ENCODE measurements around the gene TMEM125.

The TMEM125 gene

DNA sequence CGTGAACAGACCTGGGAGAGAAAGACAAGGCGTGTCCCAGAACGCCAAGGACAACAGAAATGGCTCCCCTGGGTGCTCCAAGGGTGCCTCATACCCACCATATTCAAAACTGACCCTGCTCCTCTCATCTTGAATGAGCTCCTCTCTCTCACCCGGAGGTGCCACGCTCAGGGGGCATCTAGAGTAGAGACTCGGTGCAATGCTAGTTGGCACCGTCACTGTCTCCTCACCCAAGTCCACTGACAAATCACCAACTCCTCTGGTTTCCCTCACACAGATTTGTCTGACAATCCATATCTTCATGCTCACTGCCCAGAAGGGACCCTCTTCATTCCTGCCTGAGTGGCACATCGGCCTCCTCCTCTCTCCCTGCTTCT is 5.0 kb downstream of the TMEM125 start:
- DNase-seq, result no peak

DNA sequence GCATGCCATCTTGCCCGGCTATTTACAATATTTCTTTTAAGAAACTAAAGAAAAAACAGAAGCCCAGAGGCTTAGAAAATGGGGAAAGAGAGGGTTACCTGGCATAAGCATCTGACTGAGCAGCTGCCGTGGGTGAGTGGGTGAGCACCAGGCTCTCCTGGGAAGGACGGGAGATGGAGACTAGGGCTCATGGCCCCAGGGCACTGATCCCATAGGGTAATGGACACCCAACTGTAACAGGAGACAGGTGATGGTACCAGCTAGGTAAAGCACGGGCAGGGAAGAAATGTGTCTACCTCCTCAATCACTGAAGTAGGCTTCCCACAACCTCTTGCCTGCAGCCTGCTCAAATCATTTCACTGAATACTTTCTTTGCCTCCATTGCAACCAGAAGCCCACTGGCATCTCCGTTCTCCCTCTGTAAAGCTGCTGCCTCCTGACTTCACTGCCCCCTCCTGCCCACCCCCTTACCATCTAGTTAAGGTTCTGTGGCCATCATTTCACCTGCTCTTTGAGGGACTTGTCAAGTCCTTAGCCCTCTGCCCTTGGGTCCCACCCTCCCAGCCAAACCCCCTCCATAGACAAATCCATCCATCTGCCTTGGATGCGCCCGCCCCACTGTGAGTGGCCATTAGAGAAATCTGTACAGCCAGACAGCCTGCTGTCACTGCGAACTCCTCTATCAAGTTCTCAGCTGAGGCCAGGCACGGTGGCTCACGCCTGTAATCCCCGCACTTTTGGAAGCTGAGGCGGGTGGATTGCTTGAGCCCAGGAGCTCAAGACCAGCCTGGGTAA is 6.2 kb downstream of the TMEM125 start:
- no peak for DNase-seq

DNA sequence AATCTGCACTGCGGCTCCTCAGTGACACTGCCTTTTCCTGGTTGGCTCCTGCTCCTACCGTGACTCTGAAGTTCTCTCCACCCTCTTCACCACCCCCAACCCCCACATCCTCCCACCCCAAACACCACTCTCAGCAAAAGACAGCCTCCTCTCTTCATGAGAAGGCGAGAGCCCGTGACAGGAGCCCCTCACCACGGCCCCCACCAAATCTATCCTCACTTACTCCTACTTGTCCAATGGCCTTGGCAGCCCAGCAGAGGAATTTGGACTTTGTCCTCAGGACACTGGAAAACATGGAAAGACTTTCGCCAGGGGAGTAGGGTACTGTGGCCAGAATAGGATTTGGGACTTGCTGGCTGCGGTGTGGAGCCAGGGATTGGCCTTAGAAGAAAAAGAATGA is 6.9 kb downstream of the TMEM125 start:
- no peak for DNase-seq

DNA sequence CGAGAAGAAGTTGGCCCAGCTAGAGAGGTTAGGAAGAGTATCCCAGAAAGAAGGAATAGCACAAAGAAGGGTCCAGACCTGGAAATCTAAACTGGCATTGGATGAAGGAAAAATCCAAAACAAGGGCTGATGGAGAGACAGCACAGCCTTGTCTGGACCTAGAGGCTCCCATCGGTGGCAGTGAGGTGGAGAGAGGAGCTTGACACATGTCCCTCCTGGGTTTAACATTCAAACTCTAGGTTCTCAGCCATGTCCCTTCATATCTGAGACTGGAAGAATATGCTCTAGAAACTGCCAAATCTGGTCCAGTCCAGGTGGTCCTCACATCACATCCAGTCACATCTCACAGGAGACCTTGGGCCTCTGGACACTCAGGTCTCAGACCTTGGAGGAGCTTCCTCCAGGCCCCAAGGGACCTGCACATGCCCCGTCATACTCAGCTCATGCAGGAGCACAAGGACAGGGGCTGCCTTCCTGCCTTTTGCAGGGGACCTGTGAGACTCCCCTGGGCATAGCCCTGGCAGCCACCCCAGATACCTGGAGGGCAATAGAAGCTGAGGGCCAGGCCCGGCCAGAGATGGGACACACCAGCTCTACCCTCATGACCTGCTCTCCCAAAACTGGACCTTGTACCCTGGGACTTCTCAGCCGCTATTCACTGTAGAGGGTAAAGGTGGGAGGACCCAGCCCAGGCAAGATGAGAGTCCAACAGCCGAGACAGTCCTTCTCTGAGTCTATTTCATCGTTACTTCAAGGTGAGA is 7.5 kb downstream of the TMEM125 start:
- DNase-seq, result no peak

DNA sequence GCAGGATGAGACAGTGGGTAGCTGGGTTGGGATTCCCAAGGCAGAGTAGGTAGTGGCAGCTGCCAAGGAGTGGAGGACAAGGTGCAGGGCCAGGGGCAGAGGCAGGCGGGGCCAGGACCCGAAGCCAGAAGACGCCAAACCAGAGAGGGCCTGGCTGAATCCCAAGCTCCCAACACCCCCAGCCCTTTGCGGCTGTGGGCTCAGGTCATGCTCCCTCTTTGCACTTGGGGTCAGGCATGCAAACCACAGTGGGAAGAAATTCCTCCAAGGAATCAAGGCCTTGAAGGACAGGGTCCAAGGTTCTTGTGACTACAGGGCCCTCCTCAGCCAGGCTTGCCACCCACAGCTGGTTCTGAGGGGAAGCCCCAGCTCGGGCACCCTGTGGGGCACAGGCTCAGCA is 9.4 kb downstream of the TMEM125 start:
- no peak for DNase-seq

DNA sequence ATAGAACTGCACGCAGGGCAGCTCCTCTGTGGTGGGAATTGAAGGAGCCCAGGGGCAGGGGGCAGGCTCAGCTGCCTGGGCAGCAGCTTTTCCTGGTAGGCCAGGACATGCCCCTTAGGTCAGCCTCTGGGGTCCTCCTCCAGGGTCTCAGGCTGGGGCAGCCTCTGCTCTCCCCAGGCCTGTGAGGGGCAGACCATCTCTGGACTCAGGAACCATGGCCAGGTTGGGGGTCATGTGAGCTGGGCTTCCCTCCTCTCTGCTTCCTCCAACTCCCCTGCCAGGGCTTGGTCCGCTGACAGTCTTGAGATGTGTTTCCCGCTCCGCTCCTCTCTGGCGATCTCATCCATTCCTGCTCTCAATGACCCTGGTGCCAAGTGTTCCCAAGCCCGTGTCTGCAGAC is 9.9 kb downstream of the TMEM125 start:
- DNase-seq, result no peak

DNA sequence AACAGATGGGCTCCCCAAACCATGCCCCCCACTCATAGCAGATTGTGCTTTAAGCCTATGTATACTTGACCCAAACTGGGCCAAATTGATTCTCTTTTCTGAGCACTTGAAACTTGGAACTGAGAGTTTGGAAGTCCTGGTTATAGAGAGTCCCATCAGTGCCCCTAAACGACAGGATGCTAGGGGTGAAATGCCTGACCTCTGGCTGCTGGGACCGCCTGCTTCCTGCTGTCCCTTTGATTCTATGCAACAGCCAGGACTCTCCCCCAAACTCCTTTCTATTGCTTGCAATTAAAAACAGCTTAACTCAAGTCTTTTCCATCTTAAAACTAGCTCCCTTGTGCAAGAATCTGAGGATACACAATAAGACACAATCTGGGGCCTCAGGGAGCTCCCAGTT is 10.9 kb downstream of the TMEM125 start:
- no peak for DNase-seq

DNA sequence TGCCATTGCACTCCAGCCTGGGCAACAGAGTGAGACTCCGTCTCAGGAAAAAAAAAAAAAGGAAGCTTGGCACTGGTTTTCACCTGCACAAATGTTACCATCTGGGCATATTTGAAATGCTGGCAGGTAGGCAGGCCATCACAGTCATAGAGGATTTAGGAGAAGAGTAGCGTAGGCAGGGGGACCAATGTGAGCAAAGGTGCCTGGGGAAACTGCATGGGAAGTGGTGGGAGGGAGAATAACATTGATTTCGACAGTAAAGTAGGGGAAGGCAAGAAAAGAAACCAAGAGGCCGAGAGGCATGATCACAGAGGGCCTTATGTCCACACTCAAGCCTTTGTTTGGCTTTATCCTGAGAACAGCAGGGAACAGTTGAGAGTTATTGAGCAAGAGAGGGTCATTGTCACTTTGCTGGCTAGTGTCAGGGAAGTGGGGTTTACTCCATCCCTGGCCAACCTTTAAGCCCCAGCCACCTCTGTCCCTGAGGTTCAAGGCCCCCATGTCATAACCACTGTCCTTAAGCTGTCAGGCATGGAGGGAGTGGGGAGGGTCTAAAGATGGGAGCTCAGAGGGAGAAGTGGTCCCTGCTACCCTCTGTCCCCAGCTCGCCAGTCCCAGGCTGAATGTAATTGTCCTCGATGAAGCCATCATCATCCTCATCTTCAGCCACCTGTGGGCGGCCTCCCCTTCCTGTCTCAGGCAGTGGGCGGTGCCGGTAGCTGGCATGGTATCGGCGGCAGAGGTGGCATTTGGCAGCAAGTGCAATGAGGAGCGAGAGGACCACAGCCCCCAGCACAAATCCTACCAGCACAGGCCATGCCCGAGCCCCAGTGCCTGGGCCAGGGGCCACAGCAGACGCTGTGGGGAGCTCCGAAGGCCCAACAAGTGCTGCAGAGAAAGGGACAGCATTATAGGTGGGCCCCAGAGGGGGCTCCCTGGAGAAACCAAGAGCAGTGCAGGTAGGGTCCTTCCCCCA is 12.7 kb downstream of the TMEM125 start:
- DNase-seq, result no peak

DNA sequence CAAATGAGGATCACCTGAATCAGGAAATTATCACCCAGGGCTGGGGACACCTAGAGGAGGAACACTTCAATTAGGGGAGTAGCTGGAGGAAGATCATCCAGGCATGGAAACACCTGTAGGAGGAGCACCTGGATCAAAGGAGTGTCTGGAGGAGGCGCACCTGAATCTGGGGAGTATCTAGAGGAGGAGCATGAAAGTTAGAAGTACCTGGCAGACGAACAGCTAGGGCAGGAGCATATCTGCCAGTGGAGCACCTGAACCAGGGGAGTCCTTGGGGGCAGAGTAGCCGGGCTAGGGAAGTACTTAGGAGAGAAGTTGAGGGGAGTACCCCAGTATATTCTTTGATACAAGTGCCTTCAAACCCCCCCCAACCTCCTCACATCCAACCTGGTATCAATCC is 14.3 kb downstream of the TMEM125 start:
- DNase-seq, result no peak

DNA sequence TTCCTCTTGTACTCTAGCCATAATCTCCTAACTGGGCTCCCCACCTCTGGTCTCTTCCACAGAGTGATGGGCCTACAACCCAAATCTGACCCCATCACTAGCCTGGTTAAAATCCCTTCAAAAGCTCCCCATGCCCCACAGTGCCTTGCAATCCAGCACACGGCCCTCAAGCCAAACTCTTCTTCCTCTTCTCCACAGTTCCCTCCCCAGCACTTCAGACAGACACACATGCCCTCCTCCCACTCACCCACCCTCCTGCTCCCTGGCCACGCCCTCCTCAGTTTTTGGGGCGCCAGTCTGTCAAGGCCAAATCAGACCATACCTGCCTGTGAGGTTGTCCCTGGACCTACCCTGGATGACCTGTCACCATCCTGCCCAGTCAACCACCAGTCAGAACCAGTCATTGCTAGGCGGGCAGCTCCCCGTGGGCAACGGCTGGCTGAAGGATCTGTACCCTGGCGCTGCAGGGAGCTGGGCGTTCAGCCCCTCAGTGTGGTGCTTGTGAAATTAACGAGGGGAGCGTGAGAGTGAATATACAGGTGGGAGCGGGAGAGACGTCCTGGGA is 14.8 kb downstream of the TMEM125 start:
- DNase-seq, result no peak

DNA sequence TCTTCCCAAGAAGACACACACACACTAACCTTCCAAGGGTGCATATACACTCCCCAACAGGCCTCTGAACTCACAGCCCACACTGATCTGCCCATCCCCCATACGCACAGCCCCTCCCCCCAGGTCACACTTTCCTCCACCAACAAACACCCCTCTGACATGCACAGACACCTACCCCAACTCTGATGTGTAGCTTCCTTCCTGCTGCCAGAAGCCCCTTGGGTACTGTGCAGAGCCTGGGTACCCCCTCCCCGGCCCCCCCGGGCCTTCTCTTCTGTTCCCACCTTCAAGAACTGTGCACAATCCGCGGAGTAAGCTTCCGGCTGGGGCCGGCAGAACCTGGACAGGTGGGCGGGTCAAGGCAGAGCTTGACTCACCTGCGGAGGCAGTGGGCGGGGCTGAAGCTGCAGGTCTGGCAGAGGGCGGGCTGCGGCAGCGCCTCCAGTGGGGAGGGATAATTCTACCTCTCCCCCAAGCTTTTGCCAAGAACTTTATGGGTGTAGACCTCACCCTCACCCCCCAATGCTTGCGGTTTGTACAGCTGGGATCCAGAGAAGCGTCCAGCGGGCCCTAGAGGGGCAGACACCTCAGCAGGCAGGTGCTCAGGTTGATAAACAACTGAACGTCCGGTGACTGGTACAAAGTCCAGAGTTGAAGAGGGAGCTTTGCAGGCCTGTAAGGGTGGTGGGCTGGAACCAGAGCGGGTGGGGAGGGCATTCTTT is 15.6 kb downstream of the TMEM125 start, which contains the start of gene C1orf210:
Gene C1orf210, minus strand, starts transcription at position 313 of the 722 bp plus-strand sequence. CDS start 2,311 bp downstream, outside the sequence.
- DNase-seq, result no peak

DNA sequence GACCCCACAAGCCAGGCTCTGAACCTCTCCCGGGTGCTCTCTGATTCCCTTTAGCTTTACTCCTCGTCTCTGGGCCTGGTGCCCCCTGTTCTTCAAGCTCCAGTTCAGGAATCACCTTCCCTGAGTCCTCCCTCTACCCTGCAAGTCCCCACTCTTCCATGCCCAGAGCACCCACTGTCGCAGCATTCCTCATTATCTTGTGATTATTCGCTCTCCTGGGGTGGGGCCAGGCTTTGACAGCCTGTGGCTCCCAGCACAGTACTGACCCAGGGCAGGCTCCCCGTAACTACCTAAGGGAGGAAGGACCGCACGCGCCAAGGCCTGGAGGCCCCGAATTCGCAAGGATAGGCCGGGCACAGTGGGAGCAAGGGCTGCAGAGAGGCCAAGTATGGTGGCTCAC is 16.3 kb downstream of the TMEM125 start:
- no peak for DNase-seq

DNA sequence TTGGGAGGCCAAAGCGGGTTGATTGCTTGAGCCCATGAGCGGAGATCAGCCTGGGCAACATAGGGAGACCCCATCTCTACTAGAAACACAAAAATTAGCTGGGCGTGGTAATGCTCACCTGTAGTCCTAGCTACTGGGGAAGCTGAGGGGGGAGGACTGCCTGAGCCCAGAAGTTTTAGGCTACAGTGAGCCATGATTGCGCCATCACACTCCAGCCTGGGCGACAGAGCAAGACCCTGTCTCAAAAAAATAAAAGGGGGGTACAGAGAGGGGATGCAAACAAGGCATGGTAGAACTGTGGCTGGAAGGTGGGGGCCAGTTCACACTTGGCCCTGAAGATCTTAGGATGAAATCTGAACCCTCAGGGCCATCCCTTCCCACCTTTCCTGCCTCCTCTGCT is 16.8 kb downstream of the TMEM125 start:
- DNase-seq, result no peak

DNA sequence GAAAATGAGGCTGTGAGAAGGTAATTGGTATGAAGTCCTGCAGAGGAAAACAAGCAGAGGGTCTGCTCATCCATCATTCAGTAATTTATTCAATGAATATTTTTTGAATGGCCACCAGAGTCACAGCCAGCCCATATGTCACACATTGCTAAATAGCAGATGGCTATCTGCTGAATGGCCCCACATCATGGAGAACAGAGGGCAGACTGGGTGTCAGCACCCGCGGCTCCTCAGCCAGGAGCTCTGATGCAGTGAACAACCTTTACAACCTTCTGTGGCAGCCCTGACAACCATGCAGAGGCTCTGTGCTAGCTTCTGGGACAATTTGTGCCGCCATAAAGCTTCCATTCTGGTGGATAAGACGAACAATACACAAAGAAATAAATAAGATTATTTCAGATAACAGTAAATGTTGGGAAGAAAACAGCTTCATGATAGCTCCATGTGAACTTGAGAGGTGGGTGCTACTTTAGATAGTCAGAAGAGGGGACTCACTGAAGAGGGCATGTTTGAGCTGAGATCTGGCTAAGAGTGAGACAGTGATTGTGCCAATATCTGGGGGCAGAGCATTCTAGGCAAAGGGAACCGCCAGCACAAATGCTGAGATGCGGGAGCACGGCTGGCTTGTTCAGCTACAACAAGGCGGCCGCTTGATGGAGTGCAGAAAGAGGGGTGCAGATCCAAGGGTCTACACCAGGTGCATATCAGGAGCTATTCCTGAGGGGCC is 18.4 kb downstream of the TMEM125 start:
- no peak for DNase-seq

DNA sequence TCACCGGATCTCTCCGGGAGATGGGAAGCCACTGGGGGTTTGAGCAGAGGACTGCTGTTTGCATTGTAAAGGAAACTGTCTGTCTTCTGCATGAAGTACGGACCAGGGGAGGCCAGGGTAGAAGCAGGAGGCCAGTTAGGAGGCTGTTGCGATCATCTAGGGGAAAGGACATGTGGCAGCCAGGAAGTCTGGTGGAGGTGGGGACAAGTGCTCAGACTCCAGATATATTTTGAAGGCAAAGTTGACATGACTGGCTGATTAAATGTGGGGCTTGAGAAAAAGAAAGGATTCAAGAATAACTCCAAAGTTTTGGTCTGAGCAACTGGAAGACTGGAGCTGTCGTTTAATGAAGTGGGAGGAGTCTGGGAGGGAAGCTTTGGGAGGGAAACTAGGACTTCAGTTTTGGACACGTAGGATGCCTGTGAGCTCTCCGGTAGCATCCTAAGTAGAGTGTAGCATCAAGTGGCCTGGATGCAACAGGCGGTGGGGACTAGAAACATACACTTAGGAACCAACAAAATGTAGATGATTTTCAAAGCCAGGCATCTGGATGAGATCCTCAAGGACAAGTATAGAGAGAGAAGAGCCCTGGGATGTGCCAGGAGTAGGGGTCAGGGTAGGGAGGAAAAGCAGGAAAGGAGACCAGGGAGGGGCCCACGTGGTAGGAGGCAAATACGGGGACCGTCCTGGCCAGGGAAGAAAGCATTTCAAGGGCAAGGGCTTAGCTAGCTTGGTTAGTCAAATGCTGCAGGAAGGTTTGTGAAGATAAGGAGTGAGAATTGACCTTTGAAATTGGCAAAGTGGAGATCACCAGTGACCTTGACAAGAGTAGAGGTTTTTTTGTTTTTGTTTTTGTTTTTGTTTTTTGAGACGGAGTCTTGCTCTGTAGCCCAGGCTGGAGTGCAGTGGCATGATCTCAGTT is 19.3 kb downstream of the TMEM125 start:
- DNase-seq, result no peak

DNA sequence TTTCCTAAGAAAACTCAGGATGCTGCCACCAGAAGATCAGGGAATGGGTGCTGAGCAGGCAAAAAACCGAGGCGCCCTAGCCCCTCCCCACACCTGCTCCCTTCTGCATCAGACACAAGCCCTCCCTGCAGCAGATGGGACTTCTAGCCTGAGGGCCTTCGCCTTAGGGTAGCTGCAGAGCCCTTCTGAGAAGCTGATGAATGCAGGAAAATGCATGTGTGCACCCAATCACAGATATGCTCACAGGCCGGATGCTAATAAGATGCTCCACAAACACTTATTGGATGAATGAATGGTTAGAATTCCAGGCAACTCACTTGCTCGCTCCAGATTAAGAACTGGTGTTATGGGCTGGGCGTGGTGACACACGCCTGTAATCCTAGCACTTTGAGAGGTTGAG is 22.4 kb downstream of the TMEM125 start:
- no peak for DNase-seq

DNA sequence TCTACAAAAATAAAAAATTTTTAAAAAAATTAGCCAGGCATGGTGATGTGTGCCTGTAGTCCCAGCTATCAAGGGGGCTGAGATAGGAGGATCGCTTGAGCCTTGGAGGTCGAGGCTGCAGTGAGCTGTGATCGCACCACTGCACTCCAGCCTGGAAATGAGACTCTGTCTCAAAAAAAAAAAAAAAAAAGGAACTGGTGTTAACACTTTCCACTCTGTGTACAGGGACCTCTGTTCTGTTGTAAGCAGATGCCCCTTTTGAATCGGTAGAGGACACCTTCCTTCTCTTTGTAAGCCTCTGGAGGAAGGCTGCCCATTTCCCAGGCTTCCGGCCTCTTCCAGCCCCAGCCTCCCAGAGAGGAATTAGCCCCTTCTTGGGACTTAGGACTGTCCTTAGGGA is 22.9 kb downstream of the TMEM125 start:
- no peak for DNase-seq

DNA sequence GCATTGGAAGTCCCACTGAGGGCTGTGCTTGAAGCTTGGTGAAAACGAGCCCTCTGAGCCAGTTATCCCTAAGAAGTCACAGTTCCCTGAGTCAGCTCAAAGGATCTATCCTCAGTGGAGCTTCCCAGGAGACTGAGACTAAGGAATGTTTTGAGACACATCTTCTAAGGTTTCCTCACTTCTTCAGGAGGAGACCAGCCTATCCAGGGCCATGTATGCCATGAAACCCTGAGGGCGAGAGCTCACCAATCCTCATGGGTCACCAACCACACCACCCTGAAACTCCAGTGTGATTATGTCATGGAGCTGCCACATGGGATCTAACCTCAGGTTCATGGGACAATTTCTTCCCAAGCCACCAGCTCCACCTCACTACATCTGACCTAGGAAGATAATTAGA is 23.4 kb downstream of the TMEM125 start:
- no peak for DNase-seq

DNA sequence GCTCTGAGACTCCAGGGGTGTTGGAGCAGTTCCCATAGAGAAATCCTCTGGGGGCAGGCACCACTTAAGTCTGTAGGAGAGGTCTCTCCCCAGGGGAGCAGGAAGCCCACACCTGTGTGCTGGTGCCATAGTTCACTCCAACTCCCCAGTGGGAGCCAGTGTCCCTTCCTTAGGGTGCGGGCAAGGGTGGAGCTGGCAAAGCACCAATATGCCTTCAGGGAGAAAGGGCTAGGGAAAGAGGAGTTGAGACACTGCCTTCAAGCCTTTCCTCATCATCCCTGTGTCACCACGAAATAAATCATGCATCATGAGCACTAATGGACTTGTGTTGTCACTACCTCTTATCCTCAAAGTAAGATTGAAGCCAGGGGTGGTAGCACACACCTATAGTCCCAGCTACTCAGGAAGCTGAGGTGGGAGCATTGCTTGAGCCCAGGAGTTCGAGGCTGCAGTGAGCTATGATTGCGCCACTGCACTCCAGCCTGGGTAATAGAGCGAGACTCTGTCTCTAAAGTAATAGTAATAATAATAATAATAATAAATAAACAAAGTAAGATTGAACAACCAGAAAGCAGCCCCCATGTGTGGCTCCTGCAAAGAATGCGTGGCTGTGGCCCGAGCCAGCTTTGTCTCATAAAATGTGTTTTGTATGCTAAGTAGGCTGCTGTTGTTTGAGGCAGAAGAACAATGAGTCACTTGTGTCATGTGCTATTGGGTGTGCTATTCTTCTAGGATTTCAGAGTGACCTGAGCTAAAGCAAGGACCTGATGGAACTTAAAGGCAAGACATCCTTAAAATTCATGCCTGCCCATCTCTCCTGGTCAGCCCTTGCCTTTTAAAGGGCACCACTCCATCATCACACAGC is 24.3 kb downstream of the TMEM125 start:
- no peak for DNase-seq

Measured in CD4-positive, alpha-beta T cell treated with Interleukin-10 for 1 hour (primary cell).